NCI-H2029 treated with DMSO at 0.1 percent for 48 hours (cell line): ENCODE measurements around the gene ZNF718.
"Not testable (repeated sequence)": the region's sequence is repeated elsewhere in the genome, so short reads cannot be mapped to it uniquely, and the experiment has no call there.

ENCODE experiments used
- DNase-seq: peaks from one replicate; lab custom pipeline; 2025; lab: John Stamatoyannopoulos, UW

Gene ZNF718

GRCh38 chr4:161496-162284 lies 37.4 kb downstream of the ZNF718 start:
- no peak for DNase-seq

GRCh38 chr4:169640-170039 lies 45.3 kb downstream of the ZNF718 start:
- not testable (repeated sequence) for DNase-seq

GRCh38 chr4:171318-171717 lies 47.0 kb downstream of the ZNF718 start:
- DNase-seq, result not testable (repeated sequence)

- DNase-seq, result no peak
Measured at GRCh38 chr4:173666-174314, 49.5 kb downstream of the ZNF718 start.

GRCh38 chr4:175986-176385 lies 51.7 kb downstream of the ZNF718 start:
- no peak for DNase-seq

- DNase-seq, result no peak
Measured at GRCh38 chr4:176995-177394, 52.7 kb downstream of the ZNF718 start.

- DNase-seq, result not testable (repeated sequence)
Measured at GRCh38 chr4:182225-182624, 57.9 kb downstream of the ZNF718 start.

GRCh38 chr4:188091-188490 lies 63.8 kb downstream of the ZNF718 start:
- DNase-seq, result no peak

- not testable (repeated sequence) for DNase-seq
Measured at GRCh38 chr4:195159-195558, 70.9 kb downstream of the ZNF718 start.

GRCh38 chr4:200936-201335 lies 76.6 kb downstream of the ZNF718 start:
- no peak for DNase-seq

- not testable (repeated sequence) for DNase-seq
Measured at GRCh38 chr4:202822-203221, 78.5 kb downstream of the ZNF718 start.

- DNase-seq, result no peak
Measured at GRCh38 chr4:205097-205756, 80.9 kb downstream of the ZNF718 start.

GRCh38 chr4:206054-206453 lies 81.8 kb downstream of the ZNF718 start:
- DNase-seq, result no peak

GRCh38 chr4:208416-209096 lies 84.3 kb downstream of the ZNF718 start:
- not testable (repeated sequence) for DNase-seq

- no peak for DNase-seq
Measured at GRCh38 chr4:211033-211511, 86.8 kb downstream of the ZNF718 start.

- peak; percentile 43 for DNase-seq
Measured at GRCh38 chr4:212438-213188, 88.3 kb downstream of the ZNF718 start.

GRCh38 chr4:213189-213535 lies 88.9 kb downstream of the ZNF718 start:
- not testable (repeated sequence) for DNase-seq
